ENCODE measurements around the gene SLC25A20.
"Not testable (repeated sequence)": the region's sequence is repeated elsewhere in the genome, so short reads cannot be mapped to it uniquely, and the experiment has no call there.

SLC25A20 gene

DNA sequence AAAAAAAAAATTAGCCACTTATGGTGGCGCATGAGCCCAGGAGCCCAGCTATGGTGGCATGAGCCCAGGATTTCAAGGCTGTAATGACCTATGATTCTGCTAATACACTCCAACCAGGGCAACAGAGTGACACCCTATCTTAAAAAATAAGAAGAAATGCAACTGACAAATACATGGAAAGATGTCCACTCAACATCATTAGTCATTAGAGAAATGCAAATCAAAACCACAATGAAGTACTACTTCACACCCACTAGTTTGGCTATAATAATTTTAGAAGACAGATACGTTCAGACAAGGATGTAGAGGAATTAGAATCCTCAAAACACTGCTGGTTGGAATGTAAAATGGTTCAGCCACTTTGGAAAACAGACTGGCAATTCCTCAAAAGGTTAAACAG is 61.5 kb downstream of the SLC25A20 start:
- no peak for DNase-seq

DNA sequence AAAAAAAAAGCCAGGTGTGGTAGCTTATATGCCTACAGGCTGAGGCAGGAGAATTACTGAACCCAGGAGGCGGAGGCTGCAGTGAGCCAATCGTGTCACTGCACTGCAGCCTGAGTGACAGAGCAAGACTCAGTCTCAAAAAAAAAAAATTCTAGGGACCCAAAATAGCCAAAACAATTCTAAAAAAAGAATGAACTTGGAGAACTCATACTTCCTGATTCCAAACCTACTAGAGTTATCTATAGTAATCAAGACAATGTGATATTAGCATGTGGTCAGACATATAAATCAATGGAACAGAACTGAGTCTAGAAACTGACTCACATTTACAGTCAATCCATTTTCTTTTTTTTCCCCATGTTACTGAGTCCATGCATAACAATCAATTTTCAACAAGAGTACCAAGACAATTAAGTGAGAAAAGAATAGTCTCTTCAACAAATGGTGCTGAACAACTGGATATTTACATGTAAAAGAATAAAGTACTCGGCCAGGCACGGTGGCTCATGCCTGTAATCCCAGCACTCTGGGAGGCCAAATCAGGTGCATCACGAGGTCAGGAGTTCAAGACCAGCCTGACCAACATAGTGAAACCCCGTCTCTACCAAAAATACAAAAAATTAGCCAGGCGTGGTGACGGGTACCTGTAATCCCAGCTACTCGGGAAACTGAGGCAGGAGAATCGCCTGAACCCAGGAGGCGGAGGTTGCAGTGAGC is 62.9 kb downstream of the SLC25A20 start:
- no peak for DNase-seq

DNA sequence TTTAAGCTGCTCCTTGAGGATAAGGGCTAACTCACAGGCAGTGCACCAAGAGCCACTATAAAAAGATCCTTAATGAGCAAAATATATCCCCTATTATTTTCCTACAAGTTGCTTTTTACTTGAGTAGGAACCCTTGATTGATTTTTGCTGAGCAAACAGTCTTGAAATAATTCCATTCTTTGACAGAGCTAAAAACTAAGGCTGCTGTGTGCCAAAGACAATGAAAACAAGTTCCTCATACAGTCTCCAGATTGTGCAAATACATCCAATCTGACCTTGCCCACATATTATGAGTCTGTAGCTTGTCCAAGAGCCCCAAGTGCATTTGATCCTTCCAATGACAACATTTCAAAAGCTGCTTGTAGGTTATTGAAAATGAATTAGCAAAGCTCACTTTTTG is 66.0 kb downstream of the SLC25A20 start:
- no peak for DNase-seq

DNA sequence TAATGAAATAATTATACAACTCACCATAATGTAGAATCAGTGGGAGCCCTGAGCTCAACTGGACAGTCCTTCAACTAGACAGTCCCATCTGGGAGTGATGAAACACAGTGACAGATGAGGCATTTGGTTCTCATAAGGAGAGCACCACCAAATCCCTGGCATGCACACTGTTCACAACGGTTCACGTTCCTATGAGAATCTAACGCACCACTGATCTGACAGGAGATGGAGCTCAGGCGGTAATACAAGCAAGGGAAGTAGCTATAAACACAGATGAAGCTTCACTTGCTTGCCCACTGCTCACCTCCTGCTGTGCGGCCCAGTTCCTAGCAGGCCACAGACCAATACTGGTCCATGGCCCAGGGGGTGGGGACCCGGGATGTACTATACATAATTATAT is 68.0 kb downstream of the SLC25A20 start:
- DNase-seq = no peak

DNA sequence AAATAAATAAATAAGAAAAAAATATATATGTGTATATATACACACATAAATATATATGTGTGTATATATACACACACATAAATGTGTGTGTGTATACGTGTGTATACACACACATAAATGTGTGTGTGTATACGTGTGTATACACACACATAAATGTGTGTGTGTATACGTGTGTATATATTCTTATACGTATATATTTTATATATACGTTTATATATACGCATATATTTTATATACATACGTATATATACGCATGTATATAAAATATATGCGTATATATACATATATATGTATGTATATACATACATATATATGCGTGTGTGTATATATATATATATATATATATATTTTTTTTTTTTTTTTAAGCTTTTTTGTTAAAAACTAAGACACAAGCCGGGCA is 69.2 kb downstream of the SLC25A20 start:
- not testable (repeated sequence) for DNase-seq

DNA sequence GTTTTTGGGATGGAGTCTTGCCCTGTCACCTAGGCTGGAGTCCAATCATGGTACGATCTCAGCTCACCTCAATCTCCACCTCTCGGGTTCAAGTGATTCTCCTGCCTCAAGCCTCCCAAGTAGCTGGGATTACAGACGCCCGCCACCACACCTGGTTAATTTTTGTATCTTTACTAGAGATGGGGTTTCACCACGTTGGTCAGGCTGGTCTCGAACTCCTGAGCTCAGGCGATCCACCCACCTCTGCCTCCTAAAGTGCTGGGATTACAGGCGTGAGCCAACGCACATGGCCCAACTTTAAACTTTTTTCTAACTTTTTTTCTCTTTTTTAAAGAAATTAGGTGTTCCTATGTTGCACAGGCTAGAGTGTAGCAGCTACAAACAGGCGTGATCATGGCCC is 70.8 kb downstream of the SLC25A20 start:
- not testable (repeated sequence) for DNase-seq

DNA sequence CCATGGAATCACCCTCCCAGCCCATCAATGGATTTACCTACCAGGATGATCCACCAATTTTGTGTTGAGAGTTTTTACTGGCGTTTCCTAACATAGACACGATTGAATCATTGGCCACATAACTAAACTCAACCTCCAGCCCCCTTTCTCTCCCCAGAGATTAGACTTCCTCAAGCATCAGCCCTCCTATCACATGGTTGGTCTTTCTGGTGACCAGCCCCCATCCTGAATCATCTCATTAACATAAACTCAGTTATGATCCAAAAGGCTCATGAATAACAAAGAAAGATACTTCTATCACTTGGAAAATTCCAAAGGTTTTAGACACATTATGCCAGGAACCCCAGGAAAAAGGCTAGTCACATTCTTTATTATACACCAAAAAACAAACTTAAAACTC is 72.2 kb downstream of the SLC25A20 start:
- no peak for DNase-seq

DNA sequence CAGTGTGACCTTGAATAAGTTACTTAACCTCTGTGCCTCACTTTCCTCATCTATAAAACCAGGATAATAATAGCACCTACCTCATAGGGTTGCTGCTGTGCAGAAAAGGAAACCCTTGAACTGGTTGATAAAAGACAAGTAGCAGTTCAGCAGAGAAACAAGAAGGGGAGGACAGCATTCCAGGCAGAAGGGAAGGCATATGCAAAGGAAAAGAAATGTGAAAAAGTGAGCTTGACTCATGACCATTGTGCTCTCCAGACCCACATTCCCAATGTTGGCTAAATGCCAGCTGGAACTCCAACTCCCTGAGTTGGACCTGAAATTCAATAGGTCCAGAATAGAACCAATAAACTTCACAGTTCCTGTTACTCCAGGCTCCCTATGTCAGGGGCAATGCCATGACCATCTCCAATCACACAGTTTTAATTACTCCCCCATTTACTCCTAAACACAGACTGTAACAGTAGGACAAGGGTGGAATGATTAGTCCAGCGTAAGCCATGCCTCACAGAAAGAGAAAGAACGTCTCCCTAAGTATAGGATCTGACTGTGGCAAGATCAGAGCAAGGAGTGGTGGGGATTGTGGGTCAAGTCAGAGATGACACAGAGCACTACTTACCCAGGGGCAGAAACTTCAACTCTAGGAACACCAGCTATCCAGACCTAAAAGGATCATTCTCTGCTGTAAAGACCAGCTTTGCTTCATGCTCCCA is 77.9 kb downstream of the SLC25A20 start:
- DNase-seq = no peak

DNA sequence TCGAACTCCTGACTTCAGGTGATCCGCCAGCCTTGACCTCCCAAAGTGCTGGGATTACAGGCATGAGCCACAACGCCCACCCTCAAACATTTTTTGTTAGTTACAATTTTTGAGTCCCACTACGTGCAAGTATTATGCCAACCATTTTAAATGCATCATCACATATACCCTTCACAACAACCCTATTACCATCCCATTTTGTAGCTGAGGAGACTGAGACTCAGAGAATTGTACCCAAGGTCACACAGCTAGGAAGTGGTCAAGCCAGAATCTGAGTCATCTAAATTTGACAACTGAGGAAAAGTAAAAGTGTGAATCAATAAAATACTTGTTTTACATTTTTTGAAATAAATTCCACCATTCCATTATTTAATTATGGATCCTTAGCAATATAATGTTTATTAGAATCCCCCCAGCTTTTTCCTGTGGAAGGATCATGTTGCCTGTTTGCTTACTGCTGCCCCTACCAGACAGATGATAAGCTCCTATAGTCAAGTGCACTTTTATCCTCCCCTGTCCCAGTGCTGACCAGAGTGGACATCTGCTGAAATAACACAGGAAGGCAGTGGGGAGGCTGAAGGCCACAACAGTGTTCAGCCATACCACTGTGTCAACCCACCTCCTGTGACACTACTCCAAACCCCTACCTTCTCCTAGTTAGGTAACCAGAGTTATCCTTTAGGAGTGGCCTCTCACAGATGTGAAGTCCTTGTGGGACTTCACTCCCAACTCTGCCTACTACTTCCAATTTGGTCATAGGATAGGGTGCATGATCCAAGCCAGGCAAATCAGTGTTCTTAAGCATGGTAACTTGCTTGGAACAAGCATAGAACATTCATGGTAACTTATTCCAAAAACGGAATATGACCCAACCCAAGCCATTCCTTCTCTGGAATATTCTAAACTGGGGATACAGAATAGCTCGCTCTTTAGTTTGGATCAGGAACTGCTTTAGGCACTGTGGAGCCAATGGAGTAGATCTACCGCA is 79.2 kb downstream of the SLC25A20 start:
- DNase-seq = no peak

DNA sequence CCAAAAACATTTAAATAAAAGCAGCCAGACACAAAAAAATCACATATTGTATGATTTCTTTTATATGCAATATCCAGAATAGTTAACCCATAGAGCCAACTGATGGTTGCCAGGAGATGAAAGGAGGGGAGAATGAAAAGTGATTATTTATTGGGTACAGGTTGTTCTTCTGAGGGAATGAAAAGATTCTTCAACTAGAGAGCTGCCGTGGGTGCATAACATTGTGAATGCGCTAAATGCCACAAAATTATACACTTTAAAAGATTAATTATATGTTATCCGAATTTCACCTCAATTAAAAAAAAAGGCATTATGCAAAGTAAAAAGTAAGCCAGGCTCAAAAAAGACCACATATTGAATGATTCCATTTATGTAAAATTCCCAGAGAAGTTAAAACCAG is 87.2 kb downstream of the SLC25A20 start:
- no peak for DNase-seq

Data from NCI-H187 treated with DMSO at 0.1 percent for 48 hours (cell line).